Bronchial epithelial cell (primary cell): ENCODE data around the gene OR4K1. TPM values are rescaled to one million over a fixed set of nuclear protein-coding genes. Genes with fewer than 3 reads are reported as not detected.

Experiments
- DNase-seq: peaks from one replicate; pipeline ENCODE4 v3.0.0-alpha.2; 2010; ENCODE audit warnings: low read depth
- FAIRE-seq: peaks from 2 replicates; lab custom pipeline; 2011; peaks lifted over from hg19 to GRCh38; lab: Jason Lieb, UNC
- H3K27me3 ChIP-seq: 2 replicates; pipeline ENCODE4 v1.5.1; 2011; ENCODE audit warnings: low read length; ENCODE audit not compliant: control insufficient read depth, insufficient read depth
- H3K36me3 ChIP-seq: 2 replicates; pipeline ENCODE4 v1.5.1; 2011; ENCODE audit warnings: low read length; ENCODE audit not compliant: control insufficient read depth, insufficient read depth
- H3K4me3 ChIP-seq: 2 replicates; pipeline ENCODE4 v1.5.1; 2011; ENCODE audit warnings: mild to moderate bottlenecking, low read depth, low read length, control low read depth
- CTCF ChIP-seq: IDR thresholded peaks from 2 replicates; pipeline ENCODE4 v1.5.1; 2011; ENCODE audit warnings: mild to moderate bottlenecking, moderate library complexity, low read length, control low read depth, inconsistent platforms; ENCODE audit not compliant: insufficient read depth, severe bottlenecking
- total RNA-seq: library from RNA; depleted of rRNA; stranded (reverse); fragments of >200 nt; gene quantifications from 2 replicates; pipeline ENCODE4 v1.2.1, GENCODE V29; 2014

The OR4K1 gene
- total RNA-seq, 1 donor from 2014 or later = not detected

DNA sequence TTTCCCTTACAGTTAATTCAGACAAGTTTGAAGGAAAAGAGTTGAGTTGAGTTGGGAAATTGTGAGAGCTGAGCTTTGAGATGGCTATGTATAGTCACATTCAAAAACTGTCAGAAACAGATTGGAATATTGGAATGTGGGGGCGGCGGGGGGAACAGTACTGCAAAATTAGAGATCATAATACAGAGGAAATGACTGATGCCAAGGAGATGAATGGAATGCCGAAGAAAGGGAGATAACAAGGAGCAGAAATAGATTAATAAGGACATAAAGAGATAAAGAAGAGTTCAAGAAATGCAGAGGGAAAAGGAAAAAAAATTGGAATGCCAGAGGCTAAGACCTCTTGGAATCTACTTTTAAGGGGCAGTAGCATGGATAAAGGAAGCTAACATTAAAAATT lies 13.5 kb upstream of the OR4K1 start:
- FAIRE-seq = no peak
- H3K27me3 ChIP-seq = no peaks in the 10 kb centered on the region
- no peak for DNase-seq
- no peaks in the 10 kb centered on the region for H3K36me3 ChIP-seq
- TF ChIP-seq CTCF = no peak
- no peak overlapping the region for H3K4me3 ChIP-seq

DNA sequence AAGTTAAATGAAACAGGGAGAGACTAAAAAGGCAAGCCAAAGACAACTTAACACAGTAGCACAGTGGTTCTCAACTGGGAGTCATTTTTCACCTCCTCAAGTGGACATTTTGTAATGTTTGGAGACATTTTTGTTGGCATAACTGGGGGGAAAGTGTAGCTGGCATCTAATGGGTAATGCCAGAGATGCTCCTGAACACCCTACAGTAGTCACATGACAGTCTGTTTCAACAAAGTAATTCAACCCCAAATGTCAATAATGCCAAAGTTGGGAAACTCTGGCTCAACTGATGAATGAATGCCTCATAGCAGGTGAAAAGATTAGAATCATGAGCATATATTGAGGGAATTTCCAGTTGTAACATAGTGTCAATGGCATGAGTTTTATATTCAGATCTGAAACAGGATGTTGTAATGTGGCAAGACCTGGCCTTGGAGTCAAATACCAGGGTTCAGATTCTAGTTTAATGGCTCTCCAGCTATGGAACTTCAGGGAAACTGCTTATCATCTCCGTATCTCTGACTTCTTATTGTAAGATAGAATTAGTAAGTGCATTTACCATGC lies 12.7 kb upstream of the OR4K1 start:
- FAIRE-seq (no peak), DNase-seq (no peak)
- Histone ChIP-seq H3K36me3 (no peaks in the 10 kb centered on the region), H3K4me3 (no peak overlapping the region), H3K27me3 (no peaks in the 10 kb centered on the region)
- no peak for TF ChIP-seq CTCF

GRCh38 chr14:19918553-19919264 lies 12.0 kb upstream of the OR4K1 start:
- no peaks in the 10 kb centered on the region for H3K27me3 ChIP-seq
- no peak overlapping the region for H3K4me3 ChIP-seq
- TF ChIP-seq CTCF = no peak
- no peaks in the 10 kb centered on the region for H3K36me3 ChIP-seq
- DNase-seq (no peak), FAIRE-seq (no peak)

DNA sequence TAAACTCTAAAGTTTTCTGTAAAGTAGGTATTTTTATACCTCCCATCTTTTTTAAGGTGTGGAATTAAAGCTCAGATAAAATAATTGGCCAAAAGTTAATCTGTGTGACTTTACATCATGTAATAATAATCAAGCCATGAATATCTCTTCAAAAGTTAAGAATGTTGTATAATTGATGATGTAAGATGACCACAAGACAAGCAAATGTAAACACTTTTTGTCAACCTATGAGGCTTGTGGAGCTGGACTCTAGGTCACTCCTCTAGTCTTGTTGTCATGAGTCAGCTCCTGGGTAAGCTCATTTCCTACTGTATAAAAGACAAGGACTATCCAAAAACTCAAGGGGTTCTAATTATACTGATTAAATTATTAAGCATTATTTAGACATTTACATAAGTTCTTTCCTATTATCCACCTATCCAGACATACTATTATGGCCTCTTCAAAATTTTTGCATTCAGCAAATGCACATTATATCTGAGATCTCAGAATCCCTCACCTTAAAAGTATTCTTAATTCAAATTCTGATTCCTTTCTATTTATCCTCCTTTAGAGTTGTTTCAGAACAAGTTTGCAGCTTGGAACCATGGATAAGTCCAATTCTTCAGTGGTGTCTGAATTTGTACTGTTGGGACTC lies 10.6 kb upstream of the OR4K1 start, which contains the start of gene OR4K5:
OR4K5 (plus strand) TSS at position 587 of the 637 bp plus-strand sequence; CDS start at position 587, 0 bp downstream.
- FAIRE-seq (no peak), DNase-seq (no peak)
- H3K4me3 ChIP-seq = no peak within 1 kb of the TSS
- H3K27me3 ChIP-seq = no peaks in the 10 kb centered on the region
- no peaks in the 10 kb centered on the region for H3K36me3 ChIP-seq
- TF ChIP-seq CTCF = no peak

DNA sequence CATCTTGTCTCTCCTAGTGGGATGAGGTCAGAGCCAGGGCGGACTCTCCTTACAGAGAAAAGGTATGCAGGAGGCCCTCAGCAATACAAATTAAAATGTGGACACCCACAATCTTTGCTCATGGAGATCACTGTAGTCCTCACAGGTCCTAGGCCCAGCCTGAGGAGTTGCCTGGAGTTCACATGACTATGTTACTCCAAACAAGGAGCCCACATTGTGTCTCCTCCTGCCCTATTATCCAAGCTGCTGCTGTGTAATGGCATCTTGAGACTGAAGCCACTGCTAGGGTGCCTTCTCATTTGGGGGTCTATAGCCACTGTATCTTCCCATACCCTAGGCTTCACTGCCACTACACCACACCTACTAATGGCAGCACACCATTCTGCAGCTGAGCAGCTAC lies 11.0 kb downstream of the OR4K1 start:
- FAIRE-seq = no peak
- H3K4me3 ChIP-seq = no peak overlapping the region
- H3K27me3 ChIP-seq = no peaks in the 10 kb centered on the region
- no peak for TF ChIP-seq CTCF
- DNase-seq = no peak
- H3K36me3 ChIP-seq = no peaks in the 10 kb centered on the region
